Colonic mucosa (tissue), 4 donors: ENCODE data around the gene RNF223. TPM values are rescaled to one million over a fixed set of nuclear protein-coding genes. Genes with fewer than 3 reads are reported as not detected.
A peak's percentile ranks its signal among the peaks of the same experiment; 100 is the strongest.

Source experiments
- DNase-seq: peaks from one replicate; pipeline ENCODE4 v3.0.0-alpha.2; 2020
- H3K27ac ChIP-seq: fragments of 200-600 bp; one replicate; pipeline ENCODE4 v1.8.0; 2021
- H3K27me3 ChIP-seq: fragments of 200-600 bp; one replicate; pipeline ENCODE4 v1.8.0; 2021
- H3K36me3 ChIP-seq: fragments of 200-600 bp; one replicate; pipeline ENCODE4 v1.8.0; 2021
- H3K4me1 ChIP-seq: fragments of 200-600 bp; one replicate; pipeline ENCODE4 v1.8.0; 2021; ENCODE audit warnings: mild to moderate bottlenecking
- H3K4me3 ChIP-seq: fragments of 200-600 bp; one replicate; pipeline ENCODE4 v1.8.0; 2021
- H3K9ac ChIP-seq, 2 donors: one replicate each; pipeline ENCODE4 v1.7.0; 2013; ENCODE audit warnings: control low read depth in 2 of 2, low read depth in 2 of 2, low read length in 2 of 2
- H3K9me3 ChIP-seq: fragments of 200-600 bp; one replicate; pipeline ENCODE4 v1.8.0; 2021
- CTCF ChIP-seq: fragments of 200-600 bp; IDR thresholded peaks from one replicate; pipeline ENCODE4 v1.8.0; 2022; ENCODE audit warnings: antibody characterized with exemption, mild to moderate bottlenecking
- intact Hi-C: fragments of 100-400 bp; cut with DNase I; formaldehyde crosslinking; loops from one replicate; pipeline ENCODE4 v1.14.1; 2022
- total RNA-seq, 2 donors: library from RNA; stranded (reverse); fragmentation: NEBNext Ultra II Directional in 1 of 2; extraction: Animal tissue kit (Norgen Biotek cat#: 25700) in 1 of 2; gene quantifications; one replicate each; pipeline ENCODE4 v1.2.1, GENCODE V29; 2021
- donor health status: healthy.
- donor health status: DM: no; HTN: no; CAD: no.
- donor health status: DM: no; HTN: no; CAD: no.

The RNF223 gene
- total RNA-seq, 2 donors from 2014 or later = 5.1 to 5.7 TPM

- no peak for DNase-seq
- no peak overlapping the region for H3K4me3 ChIP-seq
- H3K27ac ChIP-seq = no peak overlapping the region
- no peak for TF ChIP-seq CTCF
- H3K9ac ChIP-seq = no peak overlapping the region
- intact Hi-C loops = loop anchor here (5.0 kb wide), 1 partner anchor 80 kb away; the partner anchor contains the start of gene PERM1
- peaks cover 20% of the 10 kb centered on the region for H3K4me1 ChIP-seq
- peaks cover 57% of the 10 kb centered on the region for H3K27me3 ChIP-seq
- H3K36me3 ChIP-seq = no peaks in the 10 kb centered on the region
- no peaks in the 10 kb centered on the region for H3K9me3 ChIP-seq
Measured at GRCh38 chr1:1061682-1062345, 12.3 kb downstream of the RNF223 start.

- intact Hi-C loops = loop anchor here (5.0 kb wide), 1 partner anchor 78 kb away; the partner anchor contains the start of gene PERM1
- Histone ChIP-seq H3K9me3 (no peaks in the 10 kb centered on the region), H3K27me3 (peaks cover 57% of the 10 kb centered on the region), H3K9ac (no peak overlapping the region), H3K27ac (no peak overlapping the region), H3K4me1 (peaks cover 20% of the 10 kb centered on the region), H3K36me3 (no peaks in the 10 kb centered on the region), H3K4me3 (no peak overlapping the region)
- no peak for DNase-seq
- TF ChIP-seq CTCF = no peak
Measured at GRCh38 chr1:1060281-1061000, 13.7 kb downstream of the RNF223 start.

- intact Hi-C loops = loop anchor here (5.0 kb wide), 1 partner anchor 77 kb away; the partner anchor contains the start of gene PERM1
- Histone ChIP-seq H3K4me1 (peaks cover 20% of the 10 kb centered on the region), H3K9ac (peak overlapping the region in 1 of 2 donors; percentile 43), H3K4me3 (peak overlapping the region; percentile 40), H3K27me3 (peaks cover 57% of the 10 kb centered on the region), H3K36me3 (no peaks in the 10 kb centered on the region), H3K9me3 (no peaks in the 10 kb centered on the region), H3K27ac (no peak overlapping the region)
- peak; percentile 94 for DNase-seq
- TF ChIP-seq CTCF = no peak
Measured at GRCh38 chr1:1059494-1060280, 14.4 kb downstream of the RNF223 start.

- Histone ChIP-seq H3K9ac (no peak overlapping the region), H3K27ac (no peak overlapping the region), H3K27me3 (peaks cover 53% of the 10 kb centered on the region), H3K36me3 (no peaks in the 10 kb centered on the region), H3K4me1 (peaks cover 16% of the 10 kb centered on the region), H3K4me3 (peak overlapping the region; percentile 40), H3K9me3 (no peaks in the 10 kb centered on the region)
- DNase-seq = no peak
- intact Hi-C loops = no loop called here
- no peak for TF ChIP-seq CTCF
Measured at GRCh38 chr1:1058921-1059493, 15.1 kb downstream of the RNF223 start.
